ENCODE results near the gene VGLL4. TPM values are rescaled to one million over a fixed set of nuclear protein-coding genes. Genes with fewer than 3 reads are reported as not detected.

Gene VGLL4
- polyA plus RNA-seq, 2 of the 4 experiments (the other 2 are of a cell fraction), result 24.7 to 28.1 TPM

- 91% methylated on average over 5 of the region's 5 CpGs for WGBS (ENCODE audit: missing lambda C conversion rate)
These were observed 18.2 kb downstream of the VGLL4 start for GRCh38 chr3:11625376-11626083.

GRCh38 chr3:11624704-11625375 is 18.9 kb downstream of the VGLL4 start:
- ChIA-PET CTCF (interaction anchor here (0.9 to 1.5 kb wide), 3 partner anchors 12 to 31 kb away, joined by 4 to 5 read pairs (median 4); no protein-coding TSS in a partner anchor), POLR2A (no interaction called here)
- FAIRE-seq, result no peak
- Histone ChIP-seq H3K4me2 (no peak overlapping the region), H3K4me3 (no peak overlapping the region), H3K27ac (no peak overlapping the region), H3K4me1 (0 out of 3 replicates have a peak, but pooled peaks cover 6% of the 10 kb centered on the region), H3K9me3 (no peaks in the 10 kb centered on the region)
- no peak for ATAC-seq
- TF ChIP-seq RFX5 (IDR thresholded peaks at IDR 0.05) (no peak), EHMT2 (IDR thresholded peaks at IDR 0.05; ENCODE audit: low read depth) (no peak), EP300 (IDR thresholded peaks at IDR 0.05) (no peak), RARB (CRISPR knock-in tag; IDR thresholded peaks at IDR 0.05) (no peak), HES2 (IDR thresholded peaks at IDR 0.05) (no peak), EHF (CRISPR knock-in tag; IDR thresholded peaks at IDR 0.05) (no peak), SREBF2 (IDR thresholded peaks at IDR 0.05) (no peak), CBX2 (IDR thresholded peaks at IDR 0.05; ENCODE audit: borderline replicate concordance, low read depth) (no peak), CTCF (IDR thresholded peaks at IDR 0.05) (no peak), KDM5A (IDR thresholded peaks at IDR 0.05) (no peak), HOXB5 (CRISPR knock-in tag; IDR thresholded peaks at IDR 0.05) (no peak), NFE2L2 (conservative IDR thresholded peaks at IDR 0.05; ENCODE audit: low read length) (no peak), CEBPB (IDR thresholded peaks at IDR 0.05) (no peak), RNF2 (IDR thresholded peaks at IDR 0.05; ENCODE audit: borderline replicate concordance, low read depth) (no peak), NPAS2 (CRISPR knock-in tag; IDR thresholded peaks at IDR 0.05; ENCODE audit: borderline replicate concordance) (no peak)
- 97% methylated on average over 7 of the region's 7 CpGs for WGBS (ENCODE audit: missing lambda C conversion rate)
- DNase-seq (ENCODE audit: low read depth in 1 of 2, low spot score in 1 of 2), result no peak

More at GRCh38 chr3:11625376-11626083, 18.2 kb downstream of the VGLL4 start:
- ATAC-seq, result no peak
- CTCF ChIA-PET, result interaction anchor here (0.9 kb wide), 1 partner anchor 32 kb away, joined by 5 read pairs; no protein-coding TSS in a partner anchor
- Histone ChIP-seq H3K4me1 (0 out of 3 replicates have a peak, but pooled peaks cover 6% of the 10 kb centered on the region), H3K27ac (no peak overlapping the region), H3K9me3 (no peaks in the 10 kb centered on the region), H3K4me2 (no peak overlapping the region), H3K4me3 (no peak overlapping the region)
- POLR2A ChIA-PET, result no interaction called here
- no peak for FAIRE-seq
- no peak for DNase-seq (ENCODE audit: low read depth in 1 of 2, low spot score in 1 of 2)
- no peak for TF ChIP-seq FOXS1 (CRISPR knock-in tag; IDR thresholded peaks at IDR 0.05)
- TF ChIP-seq ZC3H11A (IDR thresholded peaks at IDR 0.05), result no peak
- TF ChIP-seq EP300 (IDR thresholded peaks at IDR 0.05), result no peak
- no peak for TF ChIP-seq EHF (CRISPR knock-in tag; IDR thresholded peaks at IDR 0.05)
- no peak for TF ChIP-seq MAFK (IDR thresholded peaks at IDR 0.05; ENCODE audit: partially characterized antibody)
- no peak for TF ChIP-seq RAD21 (conservative IDR thresholded peaks at IDR 0.05 in 1 of 2, IDR thresholded peaks at IDR 0.05 in 1 of 2)
- no peak for TF ChIP-seq CHD2 (IDR thresholded peaks at IDR 0.05; ENCODE audit: low read length, partially characterized antibody)
- TF ChIP-seq ZSCAN20 (CRISPR knock-in tag; IDR thresholded peaks at IDR 0.05), result no peak
- TF ChIP-seq BHLHE40 (IDR thresholded peaks at IDR 0.05; ENCODE audit: low read depth, low read length), result no peak
- no peak for TF ChIP-seq RNF2 (IDR thresholded peaks at IDR 0.05; ENCODE audit: borderline replicate concordance, low read depth)
- TF ChIP-seq USF2 (IDR thresholded peaks at IDR 0.05), result no peak
- TF ChIP-seq CTCF (IDR thresholded peaks at IDR 0.05), result no peak
- no peak for TF ChIP-seq RFX5 (IDR thresholded peaks at IDR 0.05)
- no peak for TF ChIP-seq CEBPB (IDR thresholded peaks at IDR 0.05)
- no peak for TF ChIP-seq CBX8 (IDR thresholded peaks at IDR 0.05)

Measured in A549 (cell line).